NCI-H1417 (cell line): ENCODE data around the gene ANO1.

ENCODE experiments used
- DNase-seq, 3 experiments: peaks; one replicate each; lab custom pipeline; 2025; lab: John Stamatoyannopoulos, UW

Gene ANO1

DNA sequence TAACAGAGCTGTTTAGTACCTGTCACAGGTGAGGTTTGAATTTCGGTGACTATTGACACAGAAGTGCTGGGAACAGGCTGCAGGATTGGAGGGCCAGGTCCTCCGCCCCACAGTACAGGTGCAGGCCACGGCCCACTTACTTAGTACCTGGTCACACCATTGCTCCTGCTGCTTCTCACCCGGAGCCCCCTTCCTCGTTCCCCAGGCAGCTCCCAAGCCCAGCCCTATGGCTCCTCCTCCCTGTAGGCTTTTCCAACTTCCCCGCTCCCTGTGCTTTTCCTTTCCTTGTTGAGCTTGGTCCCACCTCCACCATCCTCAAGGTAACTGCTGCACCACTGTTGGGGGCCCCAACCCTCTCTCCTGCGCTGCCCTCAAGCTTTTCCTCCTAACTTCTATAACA lies 27.9 kb upstream of the ANO1 start:
- no peak for DNase-seq

GRCh38 chr11:70054004-70054403 lies 24.1 kb upstream of the ANO1 start:
- no peak for DNase-seq

GRCh38 chr11:70055444-70055843 lies 22.7 kb upstream of the ANO1 start:
- no peak for DNase-seq

DNA sequence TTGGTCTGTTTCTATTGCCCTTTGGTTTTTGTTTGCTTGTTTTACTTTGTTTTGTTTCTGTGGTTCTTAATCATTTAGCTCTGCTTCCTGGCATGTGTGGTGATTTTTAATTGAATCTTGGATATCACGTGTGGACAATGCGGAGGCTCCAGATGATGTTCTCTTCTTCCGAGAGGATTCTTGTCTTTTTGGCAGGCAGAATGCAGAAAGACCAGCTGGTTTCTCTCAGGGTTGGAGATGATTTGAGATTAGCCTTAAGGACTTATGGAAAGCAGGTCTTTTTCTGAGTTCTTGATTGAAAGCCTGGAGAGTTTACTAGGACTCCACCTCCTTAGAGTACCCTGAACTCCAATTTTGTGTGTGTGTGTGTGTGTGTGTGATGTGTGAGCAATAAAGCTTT lies 21.0 kb upstream of the ANO1 start:
- DNase-seq = no peak

GRCh38 chr11:70059971-70060370 lies 18.1 kb upstream of the ANO1 start:
- no peak for DNase-seq

GRCh38 chr11:70060611-70061293 lies 17.4 kb upstream of the ANO1 start:
- DNase-seq = no peak

- DNase-seq = no peak
Measured at GRCh38 chr11:70061734-70062133, 16.4 kb upstream of the ANO1 start.

DNA sequence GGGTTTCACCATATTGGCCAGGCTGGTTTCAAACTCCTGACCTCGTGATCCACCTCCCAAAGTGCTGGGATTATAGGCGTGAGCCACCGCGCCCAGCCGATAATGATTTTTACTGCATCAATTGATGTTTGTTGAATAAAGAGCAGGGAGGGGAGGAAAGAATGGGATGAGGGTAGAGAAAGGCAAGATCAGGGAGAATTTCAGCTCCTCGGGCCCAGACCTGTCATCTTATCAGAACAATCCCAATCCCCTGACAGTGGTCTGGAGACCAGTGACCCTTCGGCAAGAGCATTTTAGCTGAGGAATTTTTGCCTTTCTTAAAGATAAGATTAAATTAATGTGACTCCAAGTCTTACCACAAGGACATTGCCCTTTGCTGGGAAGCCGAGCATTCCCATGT lies 15.0 kb upstream of the ANO1 start:
- no peak for DNase-seq

- no peak for DNase-seq
Measured at GRCh38 chr11:70063555-70063954, 14.6 kb upstream of the ANO1 start.

GRCh38 chr11:70064008-70064725 lies 13.9 kb upstream of the ANO1 start:
- DNase-seq = no peak

- no peak for DNase-seq
Measured at GRCh38 chr11:70064726-70065317, 13.3 kb upstream of the ANO1 start.

GRCh38 chr11:70065318-70066135 lies 12.6 kb upstream of the ANO1 start:
- DNase-seq = no peak

DNA sequence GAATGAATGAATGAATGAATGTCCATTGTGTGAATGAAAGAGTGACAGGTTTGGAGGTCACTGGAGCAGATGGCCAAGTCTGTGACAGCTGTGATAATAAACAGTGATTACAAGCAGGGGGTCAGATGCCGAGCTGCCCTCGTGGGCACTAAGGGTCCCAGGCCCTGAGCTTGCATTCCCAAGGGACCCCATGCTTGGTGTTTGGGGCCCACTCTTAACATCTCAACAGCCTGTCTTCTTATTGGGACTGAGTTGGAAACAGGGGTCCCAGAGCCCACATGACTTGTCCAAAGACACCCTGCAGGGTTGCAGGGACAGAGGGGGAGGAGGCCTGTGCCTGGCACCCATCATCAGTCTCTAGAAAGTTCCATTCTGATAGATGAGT lies 12.0 kb upstream of the ANO1 start:
- DNase-seq = no peak

DNA sequence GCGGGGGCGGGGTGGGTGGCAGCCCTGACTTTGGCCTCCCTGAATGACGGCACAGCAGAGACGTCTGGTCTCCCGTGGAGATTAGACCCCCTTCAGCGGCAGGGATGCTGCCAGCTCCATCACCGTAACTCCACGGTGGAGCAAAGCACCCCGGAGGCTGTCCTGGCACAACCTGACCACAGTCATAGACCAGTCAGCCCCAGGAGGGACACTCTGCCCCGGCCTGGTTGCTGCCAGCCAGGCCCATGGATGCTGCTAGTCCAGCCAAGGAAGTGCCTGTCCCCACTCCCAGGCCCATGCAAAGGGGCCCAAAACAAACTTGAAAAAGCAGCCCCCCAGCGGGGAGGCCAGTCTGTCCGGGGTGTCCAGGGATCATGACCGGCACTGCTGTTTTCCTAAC lies 11.5 kb upstream of the ANO1 start:
- no peak for DNase-seq

- DNase-seq = no peak
Measured at GRCh38 chr11:70067036-70067435, 11.1 kb upstream of the ANO1 start.

DNA sequence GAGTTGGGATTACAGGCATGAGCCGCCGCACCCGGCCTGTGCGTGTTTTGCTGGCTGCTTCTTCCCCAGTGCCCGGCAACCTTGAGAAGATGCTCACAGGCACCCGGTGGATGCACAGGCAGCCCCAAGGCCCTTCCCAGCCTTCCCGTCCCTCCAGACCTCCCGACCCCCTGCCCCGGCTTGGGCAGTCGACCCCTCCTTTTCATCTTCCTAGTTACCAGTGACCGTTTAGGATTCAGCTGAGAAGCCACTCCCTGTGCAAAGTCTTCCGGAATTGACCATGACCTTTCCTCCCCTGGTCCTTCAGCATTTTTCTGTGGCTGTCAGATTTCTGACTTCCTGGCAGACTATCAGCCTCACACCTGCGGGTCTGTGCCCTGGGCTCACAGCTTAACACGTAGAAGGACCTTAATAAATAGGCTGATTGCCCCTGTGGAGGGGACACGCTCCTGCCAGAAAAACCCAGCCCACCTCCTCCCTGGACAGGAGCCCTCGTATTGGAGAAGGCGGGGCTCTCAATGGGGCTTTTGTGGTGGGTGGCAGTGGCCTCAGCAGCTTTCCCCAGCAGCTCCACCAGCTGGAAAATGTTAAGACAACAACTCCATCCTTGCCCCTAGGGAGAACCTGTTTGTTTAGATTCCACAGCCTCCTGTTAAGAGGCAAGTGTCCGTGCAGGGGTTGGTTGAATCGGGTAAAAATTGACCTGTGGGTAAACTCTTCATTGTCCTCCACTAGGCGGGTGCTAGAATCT lies 10.4 kb upstream of the ANO1 start:
- peak in 1 of 3 experiments; percentile 28 for DNase-seq

GRCh38 chr11:70068345-70068744 lies 9.8 kb upstream of the ANO1 start:
- DNase-seq = no peak

DNA sequence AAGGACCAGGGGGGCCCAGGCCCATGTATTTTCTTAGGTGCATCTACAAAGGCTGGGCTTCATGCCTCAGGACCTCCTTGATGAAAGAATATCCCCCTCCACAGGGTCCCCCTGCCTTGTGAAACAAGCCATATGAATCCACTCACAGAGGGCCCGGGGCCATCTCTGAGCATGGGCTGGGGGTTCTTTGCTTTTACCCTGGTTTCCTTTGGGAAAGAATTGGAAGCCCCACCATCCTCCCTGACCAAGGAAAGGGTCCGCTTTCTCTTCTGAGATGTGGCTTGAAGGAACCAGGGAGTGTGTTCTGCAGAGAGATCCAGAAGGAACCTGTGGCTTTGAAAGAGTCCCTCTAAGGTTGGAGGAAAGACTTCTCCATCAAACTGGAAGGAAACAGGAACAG lies 9.2 kb upstream of the ANO1 start:
- DNase-seq = no peak

GRCh38 chr11:70070706-70071105 lies 7.4 kb upstream of the ANO1 start:
- no peak for DNase-seq

DNA sequence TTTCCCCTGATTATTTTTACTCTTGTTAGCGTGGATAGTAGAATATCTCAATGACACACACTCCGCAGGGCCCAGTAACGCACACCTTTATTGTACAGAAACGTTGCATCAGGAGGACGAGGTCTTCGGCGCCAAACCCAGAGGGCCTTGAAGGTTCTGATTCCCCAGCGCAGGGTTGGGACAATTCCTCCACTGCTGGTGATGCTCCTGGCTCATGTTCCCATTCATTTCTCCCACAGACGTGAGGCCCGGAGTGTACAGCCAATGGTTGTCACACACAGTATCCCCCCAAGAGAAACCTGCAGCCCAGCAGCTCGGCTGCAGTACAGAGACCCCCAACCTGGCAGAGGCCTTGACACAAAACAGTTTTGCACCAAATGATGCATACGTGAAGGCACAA lies 6.1 kb upstream of the ANO1 start:
- no peak for DNase-seq

GRCh38 chr11:70072461-70072860 lies 5.7 kb upstream of the ANO1 start:
- no peak for DNase-seq
